Mesodermal cell (in vitro differentiated cells): ENCODE data around the gene ACADL.
"Not testable (repeated sequence)": the region's sequence is repeated elsewhere in the genome, so short reads cannot be mapped to it uniquely, and the experiment has no call there.

Experiments used
- H3K27ac ChIP-seq: 2 replicates; pipeline ENCODE4 v1.7.0; 2013; ENCODE audit warnings: mild to moderate bottlenecking, low read depth, low read length, moderate library complexity; ENCODE audit not compliant: severe bottlenecking
- H3K36me3 ChIP-seq: 2 replicates; pipeline ENCODE4 v1.7.1; 2013; ENCODE audit warnings: mild to moderate bottlenecking, low read length, moderate library complexity; ENCODE audit not compliant: control insufficient read depth, insufficient read depth
- H3K4me1 ChIP-seq: one replicate; pipeline ENCODE4 v1.7.1; 2013; ENCODE audit warnings: mild to moderate bottlenecking, low read length; ENCODE audit not compliant: insufficient read depth, control insufficient read depth, poor library complexity, severe bottlenecking
- H3K4me3 ChIP-seq: 2 replicates; pipeline ENCODE4 v1.7.0; 2013; ENCODE audit warnings: low read length, control low read depth, mild to moderate bottlenecking; ENCODE audit not compliant: insufficient read depth, poor library complexity, severe bottlenecking; ENCODE audit errors: extremely low read depth
- H3K9me3 ChIP-seq: 2 replicates; pipeline ENCODE4 v1.7.1; 2013; ENCODE audit warnings: mild to moderate bottlenecking, low read length, moderate library complexity; ENCODE audit not compliant: control insufficient read depth
- WGBS, 2 experiments: methylation state at CpG; one replicate each; pipeline ENCODE4 v1.1.5; 2013; ENCODE audit warnings: missing lambda C conversion rate in 2 of 2; ENCODE audit not compliant: insufficient coverage in 2 of 2; 5-methylcytosine and 5-hydroxymethylcytosine counted together

Gene ACADL

DNA sequence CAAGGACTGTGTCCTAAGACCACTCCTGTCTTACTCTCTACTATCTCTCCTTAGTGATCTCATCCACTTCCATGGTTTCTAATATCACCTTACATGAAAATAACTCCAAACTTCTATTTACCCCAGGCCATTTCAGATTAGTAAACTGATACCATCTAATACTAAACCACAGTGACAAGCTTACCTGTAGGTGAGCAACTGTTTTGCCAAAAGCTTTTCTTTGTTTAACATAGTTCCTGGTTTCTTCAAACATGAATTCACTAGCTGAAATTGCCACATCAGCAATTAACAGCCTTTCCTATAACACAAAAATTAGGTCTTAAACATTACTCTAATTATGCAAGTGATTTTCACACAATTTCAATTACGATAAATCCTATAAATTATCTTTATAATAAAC lies 22.1 kb downstream of the ACADL start:
- H3K4me1 ChIP-seq: no peaks in the 10 kb centered on the region
- H3K27ac ChIP-seq: no peak overlapping the region
- H3K36me3 ChIP-seq: no peaks in the 10 kb centered on the region
- no peak overlapping the region for H3K4me3 ChIP-seq
- H3K9me3 ChIP-seq: no peaks in the 10 kb centered on the region
- WGBS, 2 experiments: no CpG with 5 or more reads among the region's 1 CpG

DNA sequence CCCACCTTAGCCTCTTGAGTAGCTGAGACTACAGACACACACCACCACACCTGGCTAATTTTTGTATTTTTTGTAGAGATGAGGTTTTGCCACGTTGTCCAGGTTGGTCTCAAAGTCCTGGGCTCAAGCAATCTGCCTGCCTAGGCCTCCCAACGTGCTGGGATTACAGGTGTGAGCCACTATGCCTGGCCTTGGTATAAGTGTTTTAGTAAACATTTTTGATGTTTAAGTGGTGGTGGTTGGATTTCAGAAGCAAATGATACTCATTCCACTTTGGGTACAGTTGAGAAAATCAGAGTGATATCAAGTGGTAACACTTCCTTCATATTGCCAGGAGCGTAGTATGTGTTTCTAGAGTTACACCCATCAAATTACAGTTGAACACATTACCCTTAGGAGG lies 25.4 kb downstream of the ACADL start:
- Histone ChIP-seq H3K9me3 (no peaks in the 10 kb centered on the region), H3K4me3 (no peak overlapping the region), H3K4me1 (no peaks in the 10 kb centered on the region), H3K27ac (no peak overlapping the region), H3K36me3 (no peaks in the 10 kb centered on the region)
- 82 to 86% methylated on average over 1 to 2 of the region's 3 CpGs for WGBS, 2 experiments

DNA sequence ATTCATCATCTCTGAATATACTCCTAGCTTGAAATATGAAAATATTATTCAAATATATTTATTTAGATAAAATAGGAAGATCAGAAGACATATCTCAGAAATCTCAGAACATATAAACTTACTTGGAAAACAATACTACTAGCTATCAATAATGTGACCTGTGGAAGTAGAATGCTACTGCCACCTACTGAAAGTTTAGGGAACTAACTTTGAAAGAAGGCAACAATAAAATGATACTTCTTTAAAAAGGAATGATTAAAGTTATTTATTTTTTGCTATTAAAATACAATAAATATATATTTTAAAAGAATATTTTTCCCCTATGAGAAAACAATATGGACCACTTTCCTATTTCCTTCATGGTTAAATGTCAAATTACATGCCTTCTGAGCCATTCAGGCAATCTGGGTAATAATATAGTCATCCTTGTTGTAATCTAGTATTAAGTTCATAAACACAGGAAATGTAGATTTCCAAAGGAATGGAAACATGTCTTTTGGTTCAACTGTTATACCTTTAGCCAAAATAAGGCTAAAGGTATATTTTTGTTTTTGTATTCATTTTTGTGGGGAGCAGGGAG lies 26.0 kb downstream of the ACADL start:
- Histone ChIP-seq H3K36me3 (no peaks in the 10 kb centered on the region), H3K4me1 (no peaks in the 10 kb centered on the region), H3K9me3 (no peaks in the 10 kb centered on the region), H3K27ac (no peak overlapping the region), H3K4me3 (no peak overlapping the region)

DNA sequence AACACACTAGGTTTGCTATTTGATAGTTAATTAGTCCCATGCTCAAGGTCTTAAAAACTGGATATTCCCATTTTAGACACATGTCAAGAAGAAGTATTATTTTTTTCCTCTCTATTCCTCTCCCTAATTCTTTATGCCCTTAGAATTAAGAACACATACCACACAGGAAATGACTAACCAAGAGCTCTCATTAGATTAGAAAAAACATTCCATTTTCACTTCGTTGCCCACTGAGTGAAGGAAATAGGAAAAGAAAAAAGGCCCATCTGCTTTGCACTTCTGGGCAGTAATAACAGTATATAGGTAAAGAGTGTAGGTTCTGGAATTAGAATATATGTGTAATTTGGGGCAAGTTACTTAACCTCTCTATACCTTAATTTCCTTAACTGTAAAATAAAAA lies 26.9 kb downstream of the ACADL start:
- Histone ChIP-seq H3K9me3 (no peaks in the 10 kb centered on the region), H3K4me1 (no peaks in the 10 kb centered on the region), H3K36me3 (no peaks in the 10 kb centered on the region), H3K27ac (no peak overlapping the region), H3K4me3 (no peak overlapping the region)
- WGBS, 2 experiments: no CpG with 5 or more reads among the region's 1 CpG

DNA sequence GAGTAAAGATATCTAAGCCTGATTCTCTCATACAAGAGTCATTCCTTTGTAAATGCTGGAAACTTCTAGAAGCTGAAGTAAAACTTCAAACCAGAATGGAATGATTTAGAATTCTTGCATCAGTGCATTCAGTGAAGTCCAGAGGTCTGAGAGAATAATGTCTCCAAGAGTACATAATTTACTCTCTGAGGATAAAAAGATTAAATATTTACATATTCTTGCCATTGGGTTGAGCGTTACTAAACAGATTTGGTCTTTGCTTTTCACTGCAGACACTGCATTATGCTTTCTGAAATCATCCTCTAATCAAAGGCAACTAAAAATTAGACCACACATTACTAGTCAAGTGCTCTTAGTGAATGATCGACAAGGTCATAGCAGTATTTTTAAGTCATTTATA lies 27.5 kb downstream of the ACADL start:
- no peaks in the 10 kb centered on the region for H3K9me3 ChIP-seq
- no peaks in the 10 kb centered on the region for H3K36me3 ChIP-seq
- no peaks in the 10 kb centered on the region for H3K4me1 ChIP-seq
- 83 to 100% methylated on average over 1 of the region's 2 CpGs for WGBS, 2 experiments
- no peak overlapping the region for H3K27ac ChIP-seq
- H3K4me3 ChIP-seq: no peak overlapping the region

GRCh38 chr2:210195101-210195852 lies 30.0 kb downstream of the ACADL start:
- H3K36me3 ChIP-seq: no peaks in the 10 kb centered on the region
- 88 to 98% methylated on average over 5 of the region's 8 CpGs for WGBS, 2 experiments
- H3K4me1 ChIP-seq: no peaks in the 10 kb centered on the region
- H3K27ac ChIP-seq: no peak overlapping the region
- no peaks in the 10 kb centered on the region for H3K9me3 ChIP-seq
- no peak overlapping the region for H3K4me3 ChIP-seq

GRCh38 chr2:210190345-210190744 lies 34.9 kb downstream of the ACADL start:
- H3K4me3 ChIP-seq: no peak overlapping the region
- no peaks in the 10 kb centered on the region for H3K4me1 ChIP-seq
- H3K27ac ChIP-seq: no peak overlapping the region
- no peaks in the 10 kb centered on the region for H3K36me3 ChIP-seq
- no CpG with 5 or more reads among the region's 4 CpGs for whole genome bisulfite sequencing, 2 experiments
- no peaks in the 10 kb centered on the region for H3K9me3 ChIP-seq

GRCh38 chr2:210189452-210190138 lies 35.7 kb downstream of the ACADL start:
- H3K4me1 ChIP-seq: no peaks in the 10 kb centered on the region
- no CpG with 5 or more reads among the region's 1 CpG for WGBS, 2 experiments

GRCh38 chr2:210188755-210189154 lies 36.5 kb downstream of the ACADL start:
- Histone ChIP-seq H3K4me3 (no peak overlapping the region), H3K9me3 (peaks cover 3% of the 10 kb centered on the region), H3K4me1 (no peaks in the 10 kb centered on the region), H3K36me3 (no peaks in the 10 kb centered on the region), H3K27ac (no peak overlapping the region)
- WGBS, 2 experiments: 80% methylated on average over 1 of the region's 2 CpGs

More at GRCh38 chr2:210189452-210190138, 35.7 kb downstream of the ACADL start:
- Histone ChIP-seq H3K36me3 (no peaks in the 10 kb centered on the region), H3K9me3 (peaks cover 1% of the 10 kb centered on the region), H3K27ac (no peak overlapping the region), H3K4me3 (no peak overlapping the region)

GRCh38 chr2:210188190-210188589 lies 37.1 kb downstream of the ACADL start:
- H3K4me3 ChIP-seq: no peak overlapping the region
- WGBS, 2 experiments: 44 to 65% methylated on average over 1 to 2 of the region's 3 CpGs
- no peaks in the 10 kb centered on the region for H3K4me1 ChIP-seq

DNA sequence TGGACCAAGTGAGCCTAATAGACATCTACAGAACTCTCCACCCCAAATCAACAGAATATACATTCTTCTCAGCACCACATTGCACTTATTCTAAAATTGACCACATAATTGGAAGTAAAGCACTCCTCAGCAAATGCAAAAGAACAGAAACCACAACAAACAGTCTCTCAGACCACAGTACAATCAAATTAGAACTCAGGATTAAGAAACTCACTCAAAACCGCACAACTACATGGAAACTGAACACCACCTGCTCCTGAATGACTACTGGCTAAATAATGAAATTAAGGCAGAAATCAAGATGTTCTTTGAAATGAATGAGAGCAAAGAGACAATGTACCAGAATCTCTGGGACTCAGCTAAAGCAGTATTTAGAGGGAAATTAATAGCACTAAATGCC lies 41.3 kb downstream of the ACADL start:
- H3K27ac ChIP-seq, H3K9me3 ChIP-seq, H3K4me3 ChIP-seq, H3K4me1 ChIP-seq, H3K36me3 ChIP-seq: not testable (repeated sequence)
- no CpG with 5 or more reads among the region's 1 CpG for WGBS, 2 experiments

More at GRCh38 chr2:210188190-210188589, 37.1 kb downstream of the ACADL start:
- no peak overlapping the region for H3K27ac ChIP-seq
- peaks cover 3% of the 10 kb centered on the region for H3K9me3 ChIP-seq
- no peaks in the 10 kb centered on the region for H3K36me3 ChIP-seq
